Right ventricle myocardium inferior (tissue), 1 donor: ENCODE measurements around the gene ARHGEF28. TPM values are rescaled to one million over a fixed set of nuclear protein-coding genes. Genes with fewer than 3 reads are reported as not detected.

ENCODE experiments used
- ATAC-seq: fragments of 200-7000 bp; cut with Tn5 transposase; one replicate; pipeline ENCODE4 v1.9.1; 2020; ENCODE audit warnings: mild to moderate bottlenecking, moderate library complexity
- DNase-seq: peaks from one replicate; pipeline ENCODE4 v3.0.0; 2021; ENCODE audit errors: missing footprints
- intact Hi-C: fragments of 100-400 bp; cut with DNase I; formaldehyde crosslinking; loops from one replicate; pipeline ENCODE4 v1.11.0; 2022
- total RNA-seq: library from RNA; stranded (reverse); fragmentation: NEBNext Ultra II Directional; extraction: Animal tissue kit (Norgen Biotek cat#: 25700); gene quantifications from one replicate; pipeline ENCODE4 v1.2.1, GENCODE V29; 2021
- donor health status: DM: no; HTN: yes; CAD: no; lungs with severe emphysema.

The ARHGEF28 gene
- total RNA-seq, 1 donor from 2014 or later: 1.9 TPM

GRCh38 chr5:73751254-73751914 is 125.4 kb downstream of the ARHGEF28 start:
- DNase-seq: no peak
- intact Hi-C loops: no loop called here
- ATAC-seq: no peak

GRCh38 chr5:73754254-73754653 is 128.3 kb downstream of the ARHGEF28 start:
- ATAC-seq (no peak), DNase-seq (no peak)
- intact Hi-C loops: no loop called here

- no peak for ATAC-seq
- intact Hi-C loops: no loop called here
- DNase-seq: no peak
These were observed 131.4 kb downstream of the ARHGEF28 start for GRCh38 chr5:73757416-73757815.

- ATAC-seq: no peak
- intact Hi-C loops: no loop called here
- no peak for DNase-seq
These were observed 133.8 kb downstream of the ARHGEF28 start for GRCh38 chr5:73759771-73760170.

- DNase-seq (no peak), ATAC-seq (no peak)
- intact Hi-C loops: no loop called here
These were observed 137.5 kb downstream of the ARHGEF28 start for GRCh38 chr5:73763300-73764032.

GRCh38 chr5:73764586-73764985 is 138.6 kb downstream of the ARHGEF28 start:
- DNase-seq: no peak
- intact Hi-C loops: no loop called here
- no peak for ATAC-seq

- ATAC-seq (no peak), DNase-seq (no peak)
- intact Hi-C loops: no loop called here
These were observed 139.0 kb downstream of the ARHGEF28 start for GRCh38 chr5:73764996-73765395.

GRCh38 chr5:73766902-73767301 is 140.9 kb downstream of the ARHGEF28 start:
- ATAC-seq: no peak
- intact Hi-C loops: no loop called here
- no peak for DNase-seq

- DNase-seq (no peak), ATAC-seq (no peak)
- intact Hi-C loops: no loop called here
These were observed 144.4 kb downstream of the ARHGEF28 start for GRCh38 chr5:73770172-73771025.

- ATAC-seq: no peak
- intact Hi-C loops: no loop called here
- DNase-seq: no peak
These were observed 148.9 kb downstream of the ARHGEF28 start for GRCh38 chr5:73774924-73775323.

GRCh38 chr5:73776405-73776804 is 150.4 kb downstream of the ARHGEF28 start:
- DNase-seq: no peak
- intact Hi-C loops: no loop called here
- ATAC-seq: no peak

GRCh38 chr5:73777192-73777591 is 151.2 kb downstream of the ARHGEF28 start:
- intact Hi-C loops: no loop called here
- ATAC-seq (no peak), DNase-seq (no peak)

GRCh38 chr5:73780302-73781080 is 154.5 kb downstream of the ARHGEF28 start:
- intact Hi-C loops: no loop called here
- no peak for ATAC-seq
- DNase-seq: no peak

- no peak for ATAC-seq
- intact Hi-C loops: no loop called here
- DNase-seq: no peak
These were observed 155.2 kb downstream of the ARHGEF28 start for GRCh38 chr5:73781107-73781768.

- no peak for ATAC-seq
- no peak for DNase-seq
- intact Hi-C loops: no loop called here
These were observed 157.8 kb downstream of the ARHGEF28 start for GRCh38 chr5:73783828-73784227.

GRCh38 chr5:73786043-73786831 is 160.2 kb downstream of the ARHGEF28 start:
- intact Hi-C loops: no loop called here
- DNase-seq (no peak), ATAC-seq (no peak)

- no peak for ATAC-seq
- intact Hi-C loops: loop anchor here (10.0 kb wide), 1 partner anchor 855 kb away; the partner anchor contains the start of gene ENC1
- DNase-seq: no peak
These were observed 163.9 kb downstream of the ARHGEF28 start for GRCh38 chr5:73789851-73790281.
